Right lobe of liver (tissue), 6 donors: Measurements from ENCODE around the gene C6orf52. TPM values are rescaled to one million over a fixed set of nuclear protein-coding genes. Genes with fewer than 3 reads are reported as not detected.

Experiments used
- ATAC-seq, 4 donors: fragments of 200-7000 bp; cut with Tn5 transposase; one replicate each; pipeline ENCODE4 v1.9.1; 2020; ENCODE audit warnings: mild to moderate bottlenecking in 4 of 4, moderate library complexity in 4 of 4
- DNase-seq, 3 donors: peaks; one replicate each; pipeline ENCODE4 v3.0.0-alpha.2; 2020
- H3K27ac ChIP-seq, 3 donors: fragments of 200-600 bp; one replicate each; pipeline ENCODE4 v1.8.0; 2022
- H3K27me3 ChIP-seq, 2 donors: fragments of 200-600 bp; one replicate each; pipeline ENCODE4 v1.8.0; 2022
- H3K36me3 ChIP-seq, 4 donors: fragments of 200-600 bp; sonication (generic) in 1 of 4; one replicate each; pipeline versions ENCODE4 v1.5.1 to v1.8.0; 2017 to 2022; ENCODE audit warnings: control low read depth in 1 of 4
- H3K4me1 ChIP-seq, 4 donors: fragments of 200-600 bp; sonication (generic) in 1 of 4; one replicate each; pipeline versions ENCODE4 v1.5.1 to v1.8.0; 2017 to 2022; ENCODE audit warnings: control low read depth in 1 of 4
- H3K4me3 ChIP-seq, 3 donors: fragments of 200-600 bp; one replicate each; pipeline ENCODE4 v1.8.0; 2022
- H3K9me3 ChIP-seq, 4 donors: fragments of 200-600 bp; sonication (generic) in 1 of 4; one replicate each; pipeline versions ENCODE4 v1.5.1 to v1.8.0; 2017 to 2022; ENCODE audit warnings: control low read depth in 1 of 4
- POLR2A ChIP-seq: fragments of 450-650 bp; IDR thresholded peaks from one replicate; pipeline ENCODE4 v1.6.1; 2017; ENCODE audit warnings: antibody characterized with exemption, mild to moderate bottlenecking
- WGBS: methylation state at CpG from one replicate; pipeline ENCODE4 v1.1.6; 2018; ENCODE audit warnings: low coverage, low lambda C conversion rate; ENCODE audit not compliant: insufficient coverage; ENCODE audit errors: missing lambda C conversion rate; 5-methylcytosine and 5-hydroxymethylcytosine counted together
- intact Hi-C, 2 donors: fragments of 100-400 bp; cut with DNase I; formaldehyde crosslinking; loops; one replicate each; pipeline versions ENCODE4 v1.11.2 to v1.14.1; 2022
- total RNA-seq, 6 experiments: library from RNA; depleted of rRNA in 2 of 6; stranded (reverse); fragments of >200 nt in 2 of 6; fragmentation: NEBNext Ultra II Directional in 3 of 6; extraction: Animal tissue kit (Norgen Biotek cat#: 25700) in 3 of 6; gene quantifications; one replicate each; pipeline versions ENCODE4 v1.1.0 to v1.2.4, GENCODE V29; 2016 to 2023
- TF ChIP-seq, protein P1 (sequence below), 4 donors: fragments of 200-600 bp in 3 of 4; fragments of 450-650 bp in 1 of 4; IDR thresholded peaks; one replicate each; pipeline versions ENCODE4 v1.5.1 to v1.8.0; 2016 to 2022; ENCODE audit warnings: antibody characterized with exemption in 4 of 4, mild to moderate bottlenecking in 2 of 4
- donor health status: DM: no; HTN: yes; CAD: no.
- donor health status: DM: no; HTN: no; CAD: no.
- donor health status: DM: no; HTN: no; CAD: no.
- donor health status: DM: no; HTN: yes; CAD: no.
- donor health status: DM: no; HTN: yes; CAD: no.

The C6orf52 gene
- total RNA-seq, 6 experiments from 2014 or later, result 0.75 to 1.2 TPM; not detected in 4

DNA sequence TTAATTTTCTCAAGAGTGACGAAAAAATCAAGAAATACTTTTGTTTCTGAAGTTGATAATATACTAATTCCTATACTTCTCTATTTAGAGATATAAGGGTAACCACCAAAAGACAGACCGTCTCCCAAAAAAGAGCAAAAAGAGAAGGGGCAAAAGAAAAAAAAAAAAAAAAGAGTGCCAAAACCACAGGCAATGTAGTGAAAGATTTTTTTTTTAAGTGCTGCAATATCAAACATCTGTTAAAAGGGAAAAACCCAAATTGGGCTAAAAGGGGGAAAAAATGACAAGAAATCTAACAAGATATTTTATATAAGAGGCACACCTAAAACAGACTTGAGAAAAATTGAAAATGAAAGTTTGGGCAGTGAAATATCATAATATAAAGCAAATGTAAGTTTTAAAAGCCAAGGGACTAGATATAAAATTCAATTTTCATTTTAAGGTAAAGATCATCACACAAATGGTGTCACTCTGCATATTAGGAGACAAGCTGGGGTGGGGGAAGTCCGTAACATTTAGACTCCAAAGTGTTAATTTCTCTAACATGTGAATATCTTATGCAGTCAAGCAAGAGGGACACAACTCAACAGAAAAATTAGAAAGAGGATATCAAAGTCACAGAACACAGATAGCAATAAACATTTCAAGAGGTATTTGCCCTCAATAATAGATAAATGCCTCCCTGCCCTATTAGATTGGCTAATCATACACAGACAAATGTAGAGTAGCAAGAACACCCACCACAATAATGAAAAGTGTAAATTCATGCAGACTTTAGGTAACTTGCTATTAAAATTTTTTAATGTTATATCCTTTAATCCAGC is 9.1 kb downstream of the C6orf52 start:
- Histone ChIP-seq H3K27ac (no peak overlapping the region), H3K27me3 (no peaks in the 10 kb centered on the region), H3K4me3 (no peak overlapping the region), H3K9me3 (no peaks in the 10 kb centered on the region), H3K4me1 (no peaks in the 10 kb centered on the region), H3K36me3 (no peaks in the 10 kb centered on the region)
- no peak for DNase-seq
- WGBS, result 58% methylated on average over 3 of the region's 3 CpGs
- no peak for TF ChIP-seq POLR2A
- TF ChIP-seq, protein P1, sequence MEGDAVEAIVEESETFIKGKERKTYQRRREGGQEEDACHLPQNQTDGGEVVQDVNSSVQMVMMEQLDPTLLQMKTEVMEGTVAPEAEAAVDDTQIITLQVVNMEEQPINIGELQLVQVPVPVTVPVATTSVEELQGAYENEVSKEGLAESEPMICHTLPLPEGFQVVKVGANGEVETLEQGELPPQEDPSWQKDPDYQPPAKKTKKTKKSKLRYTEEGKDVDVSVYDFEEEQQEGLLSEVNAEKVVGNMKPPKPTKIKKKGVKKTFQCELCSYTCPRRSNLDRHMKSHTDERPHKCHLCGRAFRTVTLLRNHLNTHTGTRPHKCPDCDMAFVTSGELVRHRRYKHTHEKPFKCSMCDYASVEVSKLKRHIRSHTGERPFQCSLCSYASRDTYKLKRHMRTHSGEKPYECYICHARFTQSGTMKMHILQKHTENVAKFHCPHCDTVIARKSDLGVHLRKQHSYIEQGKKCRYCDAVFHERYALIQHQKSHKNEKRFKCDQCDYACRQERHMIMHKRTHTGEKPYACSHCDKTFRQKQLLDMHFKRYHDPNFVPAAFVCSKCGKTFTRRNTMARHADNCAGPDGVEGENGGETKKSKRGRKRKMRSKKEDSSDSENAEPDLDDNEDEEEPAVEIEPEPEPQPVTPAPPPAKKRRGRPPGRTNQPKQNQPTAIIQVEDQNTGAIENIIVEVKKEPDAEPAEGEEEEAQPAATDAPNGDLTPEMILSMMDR (IDR thresholded peaks at IDR 0.05), result no peak
- intact Hi-C loops, result no loop called here
- ATAC-seq, result no peak

DNA sequence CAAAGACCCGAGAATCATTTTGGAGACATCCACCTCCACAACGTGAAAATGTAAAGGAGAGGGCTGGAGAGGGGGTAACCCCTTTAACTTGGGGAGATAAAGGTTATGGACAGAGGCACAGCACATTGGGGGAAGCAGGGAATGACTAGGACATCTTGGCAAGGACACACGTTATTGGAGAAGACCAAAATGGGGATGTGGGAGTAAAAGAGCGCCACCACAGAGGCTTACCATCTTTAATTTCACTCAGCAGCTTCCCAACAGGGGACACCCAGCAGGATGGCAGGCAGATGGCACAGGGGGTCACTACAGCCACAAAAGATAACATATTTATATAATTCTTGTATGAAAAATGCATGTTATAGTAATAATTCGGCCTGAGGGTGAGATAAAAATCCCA is 9.8 kb downstream of the C6orf52 start:
- DNase-seq, result no peak
- no peak for ATAC-seq
- H3K4me3 ChIP-seq, result no peak overlapping the region
- no peaks in the 10 kb centered on the region for H3K4me1 ChIP-seq
- intact Hi-C loops, result no loop called here
- WGBS, result 56% methylated on average over 5 of the region's 5 CpGs
- H3K9me3 ChIP-seq, result no peaks in the 10 kb centered on the region
- H3K27me3 ChIP-seq, result no peaks in the 10 kb centered on the region
- TF ChIP-seq POLR2A, result no peak
- TF ChIP-seq, protein P1 (IDR thresholded peaks at IDR 0.05), result no peak
- H3K27ac ChIP-seq, result no peak overlapping the region
- H3K36me3 ChIP-seq, result no peaks in the 10 kb centered on the region

DNA sequence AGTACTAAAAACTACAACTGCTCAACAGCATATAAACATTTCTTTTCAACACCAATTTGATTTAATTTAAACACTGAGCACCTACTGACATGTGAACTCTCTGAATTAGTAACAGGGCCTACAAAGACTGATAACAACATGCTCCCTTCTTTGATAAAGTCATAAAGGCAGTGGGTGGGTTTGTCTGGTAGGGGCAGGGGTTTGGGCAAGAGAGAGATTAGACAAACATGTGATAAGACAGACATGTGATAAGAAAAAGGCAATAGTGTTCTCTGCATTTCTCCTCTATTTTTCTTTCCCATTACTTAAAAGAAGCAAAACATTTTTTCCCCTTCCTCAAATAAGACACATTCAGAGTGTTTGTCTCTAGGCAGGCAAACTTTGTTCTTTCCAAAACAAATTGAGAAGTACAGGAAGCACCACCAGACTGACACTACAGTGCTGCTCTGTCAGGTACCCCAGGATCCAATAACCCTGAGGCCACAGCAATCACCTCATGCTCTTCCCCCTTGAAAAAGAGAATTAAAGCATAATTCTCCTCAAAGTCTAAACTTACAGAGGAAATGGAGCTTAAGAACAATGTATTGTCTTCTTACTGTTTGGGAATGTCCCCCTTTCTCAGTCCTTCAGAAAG is 11.9 kb downstream of the C6orf52 start:
- H3K4me1 ChIP-seq, result no peaks in the 10 kb centered on the region
- intact Hi-C loops, result no loop called here
- ATAC-seq, result no peak
- no peak for DNase-seq
- H3K27ac ChIP-seq, result no peak overlapping the region
- H3K27me3 ChIP-seq, result no peaks in the 10 kb centered on the region
- H3K4me3 ChIP-seq, result no peak overlapping the region
- H3K9me3 ChIP-seq, result no peaks in the 10 kb centered on the region
- no peaks in the 10 kb centered on the region for H3K36me3 ChIP-seq
- TF ChIP-seq POLR2A, result no peak
- TF ChIP-seq, protein P1 (IDR thresholded peaks at IDR 0.05), result no peak

DNA sequence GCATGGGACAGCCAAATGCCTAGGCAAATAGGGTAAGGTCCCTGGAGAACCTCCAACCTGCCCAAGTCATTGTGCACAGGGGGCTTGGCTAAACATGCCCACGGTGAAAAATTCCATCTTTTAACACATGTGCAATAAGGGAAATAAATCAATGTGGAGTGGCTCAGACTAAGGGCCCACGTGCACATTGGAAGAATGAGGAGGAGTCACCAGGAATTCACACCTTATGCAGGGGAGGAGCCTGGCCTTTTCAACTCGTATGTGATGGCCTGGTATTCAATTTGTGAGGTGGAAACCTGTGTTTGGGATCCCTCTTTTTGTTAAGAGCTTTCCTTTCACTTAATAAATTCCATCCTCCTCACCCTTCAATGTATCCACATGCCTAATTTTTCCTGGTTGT is 12.6 kb downstream of the C6orf52 start:
- Histone ChIP-seq H3K27me3 (no peaks in the 10 kb centered on the region), H3K27ac (no peak overlapping the region), H3K4me1 (no peaks in the 10 kb centered on the region), H3K9me3 (no peaks in the 10 kb centered on the region), H3K4me3 (no peak overlapping the region), H3K36me3 (no peaks in the 10 kb centered on the region)
- DNase-seq, result no peak
- intact Hi-C loops, result no loop called here
- TF ChIP-seq POLR2A, result no peak
- TF ChIP-seq, protein P1 (IDR thresholded peaks at IDR 0.05), result no peak
- no peak for ATAC-seq
- 42% methylated on average over 3 of the region's 3 CpGs for WGBS
